HG03378 (cell line): ENCODE measurements around the gene KAT6B.
"Not testable (repeated sequence)": the region's sequence is repeated elsewhere in the genome, so short reads cannot be mapped to it uniquely, and the experiment has no call there.

Source experiments
- ATAC-seq: cut with Tn5 transposase; IDR thresholded peaks from one replicate; pipeline ENCODE4 v1.9.1; 2021; ENCODE audit warnings: mild to moderate bottlenecking, moderate library complexity; ENCODE audit not compliant: unreplicated experiment

Gene KAT6B

DNA sequence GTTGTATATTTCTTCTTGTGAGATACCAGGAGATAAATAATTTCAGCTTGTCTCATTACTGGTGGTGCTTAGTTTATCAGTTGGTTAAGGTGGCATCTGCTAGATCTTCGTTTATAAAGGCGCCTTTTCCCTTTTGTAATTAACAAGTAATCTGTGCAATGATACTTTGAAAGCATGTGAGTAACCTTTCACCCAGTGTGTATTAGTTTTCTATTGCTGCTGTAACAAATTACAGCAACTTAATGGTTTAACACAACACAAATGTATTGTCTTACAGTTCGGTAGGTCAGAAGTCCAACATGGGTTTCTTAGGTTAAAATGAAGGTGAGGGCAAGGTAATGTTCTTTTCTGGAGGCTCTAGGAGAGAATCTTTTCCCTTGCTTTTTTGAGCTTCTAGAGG is 30.5 kb downstream of the KAT6B start:
- ATAC-seq: no peak

DNA sequence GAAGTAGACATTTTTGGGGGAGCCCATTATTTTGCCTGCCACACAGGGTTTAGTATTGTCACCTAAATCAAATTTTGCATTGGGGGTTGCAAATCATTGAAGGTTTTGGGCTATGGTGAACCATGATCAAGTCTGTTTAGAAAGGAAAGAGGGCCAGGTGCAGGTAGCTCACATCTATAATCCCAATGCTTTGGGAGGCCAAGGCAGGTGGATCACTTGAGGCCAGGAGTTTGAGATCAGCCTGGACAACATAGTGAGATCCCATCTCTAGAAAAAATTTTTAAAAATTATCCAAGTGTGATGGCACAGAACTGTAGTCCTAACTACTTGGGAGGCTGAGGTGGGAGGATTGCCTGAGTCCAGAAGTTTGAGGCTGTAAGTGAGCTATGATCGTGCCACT is 31.2 kb downstream of the KAT6B start:
- ATAC-seq: no peak

DNA sequence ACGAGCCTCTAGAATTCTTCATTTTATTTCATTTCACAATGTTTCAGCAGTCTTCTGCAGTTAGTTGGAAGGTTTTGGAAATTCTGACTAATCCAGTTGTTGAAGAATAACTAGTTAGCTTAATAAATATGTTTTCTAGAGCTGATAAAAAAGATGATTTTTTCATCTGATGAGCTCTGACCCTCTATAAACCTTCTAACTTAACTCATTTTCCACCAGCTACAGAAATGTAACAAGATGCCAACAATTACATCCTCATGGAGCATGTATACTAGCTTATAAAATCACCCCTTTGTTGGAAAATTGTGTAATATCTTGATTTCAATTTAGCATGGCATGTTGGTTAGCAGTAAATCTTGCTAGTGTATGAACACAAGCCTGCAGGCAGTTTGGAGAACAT is 33.1 kb downstream of the KAT6B start:
- ATAC-seq: no peak

DNA sequence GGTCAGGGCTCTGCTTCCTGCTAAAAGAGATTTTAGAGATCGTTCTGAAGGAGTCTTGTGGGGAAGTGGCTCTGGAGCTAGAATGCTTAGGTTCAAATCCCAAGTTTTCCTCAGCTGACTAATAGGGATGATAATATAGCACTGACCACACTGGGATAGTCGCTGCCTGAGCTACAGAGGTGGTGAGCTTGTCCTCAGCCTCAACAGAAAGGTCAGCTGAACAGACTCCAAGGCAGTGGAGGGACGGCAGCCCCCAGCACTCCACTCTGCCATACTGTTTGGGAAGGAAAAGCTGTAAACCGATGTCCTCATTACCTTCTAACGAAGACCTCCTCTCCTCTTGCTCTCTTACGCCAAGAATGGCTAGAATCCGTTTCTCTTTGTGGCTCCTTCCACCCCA is 36.2 kb downstream of the KAT6B start:
- no peak for ATAC-seq

DNA sequence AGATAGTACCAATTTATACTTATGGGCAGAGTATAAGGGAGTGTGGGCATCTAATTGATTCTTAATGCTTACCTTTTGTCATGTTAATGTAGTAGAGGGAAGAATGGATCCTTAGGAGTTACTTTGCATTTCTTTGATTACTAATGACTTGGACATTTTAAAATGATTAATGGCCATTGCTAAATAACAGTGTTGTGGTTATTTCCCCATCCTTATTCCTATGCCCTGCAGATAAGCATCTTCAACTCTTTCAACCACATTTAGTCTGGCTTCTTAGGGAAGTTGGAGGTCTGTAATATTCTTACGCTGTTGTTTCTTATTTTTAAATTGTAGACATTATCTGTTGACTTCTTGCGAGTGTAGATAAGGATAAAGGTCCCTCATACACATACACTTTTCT is 37.2 kb downstream of the KAT6B start:
- no peak for ATAC-seq

DNA sequence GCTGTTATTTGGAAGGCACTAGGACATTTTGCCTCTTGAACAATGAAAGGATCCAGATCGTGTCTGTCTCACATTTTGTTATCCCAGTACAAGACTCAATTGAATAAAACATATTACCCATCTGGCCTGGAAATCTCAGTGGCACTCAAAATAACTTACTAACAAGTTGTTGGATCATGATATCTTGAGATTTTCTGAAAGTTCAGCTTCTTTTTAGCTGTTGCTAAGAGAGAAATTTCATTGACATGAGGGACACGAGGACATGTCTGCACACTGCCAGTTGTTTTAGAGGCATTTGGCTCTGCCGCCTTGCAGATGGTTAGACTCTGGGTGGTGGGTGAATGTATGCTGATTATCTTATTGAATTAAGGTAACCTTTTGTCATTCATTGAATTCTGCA is 41.0 kb downstream of the KAT6B start:
- ATAC-seq: no peak

DNA sequence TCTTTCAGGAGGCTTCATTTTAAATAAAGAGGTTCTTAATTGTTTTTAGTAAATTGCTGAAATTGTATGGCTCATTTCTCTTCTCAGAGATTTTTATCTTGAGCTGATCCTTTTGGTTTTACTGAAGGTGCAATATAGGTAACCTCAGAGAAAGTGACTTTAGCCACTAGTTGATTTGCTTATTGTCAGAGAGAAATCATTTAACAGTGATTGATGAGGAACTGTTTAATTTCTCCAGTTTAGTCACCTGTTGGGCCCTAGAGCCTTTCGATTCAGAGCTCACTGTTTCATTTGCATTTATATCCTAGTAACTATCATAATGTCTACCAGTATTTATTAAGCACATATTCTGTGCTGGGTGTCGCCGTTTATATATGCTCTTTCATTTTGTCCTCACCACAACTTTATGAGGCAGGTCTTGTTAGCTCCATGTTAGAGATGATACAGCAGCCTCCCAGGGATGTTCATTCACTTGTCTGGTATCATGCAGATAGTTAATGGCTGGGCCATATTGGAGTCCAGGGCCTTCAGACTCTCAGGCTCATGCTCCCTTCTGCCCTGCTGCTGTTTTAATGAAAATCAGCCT is 42.1 kb downstream of the KAT6B start:
- ATAC-seq: no peak

DNA sequence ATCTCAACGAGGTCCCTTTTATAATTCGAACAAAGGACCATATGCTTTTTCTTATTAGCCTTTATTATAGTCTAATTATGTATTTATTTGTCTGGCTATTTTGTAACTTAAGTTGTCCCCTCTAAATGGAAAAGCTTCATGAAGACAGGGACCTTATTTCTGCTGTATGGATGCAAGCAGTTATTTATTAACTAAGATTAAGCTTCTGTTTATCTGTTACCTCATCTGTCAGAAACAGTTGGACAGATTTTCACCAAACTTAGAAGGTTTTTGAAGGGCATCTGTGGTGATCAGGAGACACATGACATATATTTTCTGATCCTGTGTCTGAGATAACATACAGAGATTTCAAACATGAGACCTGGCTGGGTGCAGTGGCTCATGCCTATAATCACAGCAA is 43.2 kb downstream of the KAT6B start:
- no peak for ATAC-seq

DNA sequence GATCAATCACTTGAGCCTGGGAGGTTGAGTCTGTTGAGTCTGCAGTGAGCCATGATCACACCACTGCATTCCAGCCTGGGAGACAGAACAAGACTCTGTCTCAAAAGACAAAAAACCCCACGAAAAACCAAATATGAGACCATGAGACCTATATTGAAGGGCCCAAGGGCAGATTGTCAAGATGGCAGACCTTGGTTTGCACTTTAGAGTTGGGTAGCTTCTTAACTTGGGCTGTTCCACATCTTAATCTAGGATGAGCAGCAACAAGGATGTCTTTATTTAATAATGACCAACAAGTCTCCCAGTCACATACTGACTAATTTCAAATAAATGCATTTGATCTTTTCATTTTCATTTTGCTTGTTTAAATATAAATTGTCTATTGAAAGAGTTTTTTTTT is 43.8 kb downstream of the KAT6B start:
- ATAC-seq: no peak

DNA sequence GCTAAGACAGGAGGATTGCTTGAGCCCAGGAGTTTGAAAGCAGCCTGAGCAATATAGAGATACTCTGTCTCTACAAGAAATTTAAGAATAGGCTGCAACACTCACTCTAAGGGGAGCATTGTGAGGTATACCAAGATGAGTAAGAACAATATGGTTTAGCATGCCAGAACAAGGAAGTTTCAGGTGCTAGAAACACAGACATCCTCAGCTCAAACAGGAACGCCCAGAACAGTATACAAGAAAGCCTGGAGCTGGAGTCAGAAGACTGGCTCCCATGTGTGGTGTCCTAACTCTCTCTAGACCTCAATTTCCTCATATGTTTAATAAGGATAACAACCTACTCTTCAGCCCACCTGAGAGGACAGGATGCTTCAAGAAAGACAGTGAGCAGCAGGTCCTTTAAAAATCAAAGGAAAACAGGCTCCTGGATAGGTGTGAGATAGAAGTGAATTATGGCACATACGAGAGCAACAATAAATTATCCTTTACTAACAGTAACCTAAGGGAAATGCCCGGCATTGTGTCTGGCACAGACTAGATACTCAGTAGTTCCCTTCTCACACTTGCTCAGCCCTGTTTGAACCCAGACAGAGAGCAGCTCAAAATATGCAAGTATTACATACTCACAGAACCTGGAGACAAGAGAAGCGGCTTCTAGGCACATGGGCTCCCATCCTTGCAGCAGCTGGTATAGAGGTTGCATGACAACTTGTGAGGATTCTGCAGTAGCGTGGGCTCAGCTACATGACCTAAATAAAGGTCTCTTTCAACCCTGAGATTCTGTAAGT is 45.4 kb downstream of the KAT6B start:
- ATAC-seq: peak; percentile 92

DNA sequence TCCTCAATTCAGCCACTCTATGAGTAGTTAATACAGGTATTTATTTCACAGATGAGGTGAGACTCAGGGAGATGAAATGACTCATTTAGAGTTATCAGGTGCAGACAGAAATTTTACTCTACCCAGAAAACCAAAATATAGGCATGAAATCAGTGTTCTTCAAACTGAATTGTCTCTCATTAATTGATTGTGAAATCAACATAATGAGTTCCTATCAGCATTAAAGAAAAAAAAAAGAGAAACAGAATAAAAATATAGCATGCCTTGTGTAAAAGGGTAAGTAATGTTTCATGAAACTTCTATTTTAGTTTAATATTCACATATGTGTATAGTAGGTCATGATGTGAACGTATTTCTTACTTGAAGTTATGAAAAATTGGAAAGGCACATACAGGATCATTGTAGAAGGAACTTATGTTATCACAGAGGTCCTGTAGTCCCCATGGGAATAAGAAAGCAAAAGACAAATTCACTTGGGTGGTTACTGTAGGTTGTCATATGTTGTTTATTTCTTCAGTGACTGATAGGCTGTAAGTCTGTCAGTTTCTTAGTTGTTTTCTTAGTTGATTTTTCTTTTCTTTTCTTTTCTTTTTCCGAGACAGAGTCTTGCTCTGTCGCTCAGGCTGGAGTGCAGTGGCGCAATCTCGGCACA is 47.5 kb downstream of the KAT6B start:
- ATAC-seq: no peak

DNA sequence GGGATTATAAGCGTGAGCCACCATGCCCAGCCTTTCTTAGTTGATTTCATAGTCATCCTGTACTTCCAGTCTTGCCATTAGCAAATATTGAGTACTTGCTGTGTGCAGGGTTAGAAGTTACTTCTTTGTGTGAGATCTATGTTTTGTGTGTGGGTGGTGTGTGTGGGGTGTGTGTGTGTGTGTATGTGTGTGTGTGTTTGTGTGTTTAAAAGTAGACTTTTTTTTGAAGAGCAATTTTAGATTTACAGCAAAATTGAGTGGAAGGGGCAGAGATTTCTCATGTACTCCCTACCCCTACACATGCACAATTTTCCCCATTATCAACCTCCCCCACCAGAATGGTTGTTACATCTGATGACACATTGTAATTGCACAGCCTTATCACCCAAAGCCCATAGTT is 48.2 kb downstream of the KAT6B start:
- no peak for ATAC-seq

DNA sequence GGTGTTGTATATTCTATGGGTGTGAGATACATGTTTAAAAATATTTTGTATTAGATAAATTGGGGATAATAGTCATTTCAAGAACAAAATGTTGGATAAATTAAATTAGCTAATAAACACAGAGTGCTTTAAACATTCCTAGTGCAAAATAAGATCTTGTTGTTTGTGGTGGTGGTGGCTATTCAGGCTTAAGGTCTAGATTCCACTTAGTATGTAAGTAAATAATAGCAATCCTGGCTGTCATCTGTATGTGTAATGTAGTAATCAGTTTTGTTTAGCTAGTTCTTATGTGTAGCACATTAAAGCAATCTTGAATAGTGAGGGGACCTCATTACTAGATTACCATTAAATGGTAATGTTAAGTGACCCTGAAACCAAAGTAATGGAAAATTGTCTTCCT is 48.7 kb downstream of the KAT6B start:
- no peak for ATAC-seq

DNA sequence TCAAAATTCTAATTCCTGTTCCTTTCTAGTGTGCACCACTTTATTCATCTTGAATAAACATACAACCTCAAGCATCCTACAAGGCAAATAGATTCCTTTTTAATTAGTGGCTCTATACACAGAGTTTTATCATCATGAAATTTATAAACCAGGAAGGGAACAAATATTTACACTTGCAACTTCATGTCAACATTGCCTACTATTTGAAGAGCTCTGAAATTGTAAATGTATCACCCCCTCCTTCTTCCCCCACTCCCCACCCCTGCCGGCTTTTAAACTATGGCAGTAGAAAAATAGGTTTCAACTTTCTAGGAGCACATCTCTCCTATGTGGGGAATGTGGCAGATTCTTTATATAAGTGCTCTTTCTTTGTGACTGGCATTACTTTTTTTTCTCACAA is 49.6 kb downstream of the KAT6B start:
- no peak for ATAC-seq

DNA sequence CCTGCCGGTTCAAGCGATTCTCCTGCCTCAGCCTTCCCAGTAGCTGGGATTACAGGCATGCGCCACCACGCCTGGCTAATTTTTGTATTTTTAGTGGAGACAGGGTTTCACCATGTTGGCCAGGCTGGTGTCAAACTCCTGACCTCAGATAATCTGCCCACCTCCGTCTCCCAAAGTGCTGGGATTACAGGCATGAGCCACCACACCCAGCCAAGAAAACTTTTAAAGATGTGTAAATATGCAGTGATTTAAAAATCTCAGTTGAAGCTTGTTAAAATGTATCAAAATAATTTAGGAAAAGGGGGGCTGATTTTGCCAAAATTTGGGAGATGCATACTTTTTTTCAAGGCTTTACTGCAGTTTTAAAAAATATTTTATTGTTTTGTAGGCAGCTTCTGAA is 50.7 kb downstream of the KAT6B start:
- ATAC-seq: not testable (repeated sequence)

DNA sequence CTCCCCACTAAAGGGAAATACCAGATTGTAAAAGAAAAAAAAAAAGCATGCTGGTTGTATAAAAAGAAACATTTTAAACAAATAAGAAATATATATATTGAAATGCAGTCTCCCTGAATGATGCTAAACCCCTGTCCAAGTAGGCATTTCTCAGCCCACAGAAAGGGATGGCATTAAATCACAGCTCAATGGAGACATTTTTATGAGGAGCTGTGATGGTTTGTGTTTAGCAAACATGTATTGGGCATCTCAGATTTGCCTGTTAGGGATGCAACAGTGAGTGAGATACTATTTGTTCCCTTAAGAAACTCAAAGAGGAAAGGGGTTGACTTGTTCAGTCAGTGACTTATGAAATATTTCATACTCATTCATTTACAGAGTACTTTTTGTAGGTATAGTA is 51.5 kb downstream of the KAT6B start:
- ATAC-seq: no peak

DNA sequence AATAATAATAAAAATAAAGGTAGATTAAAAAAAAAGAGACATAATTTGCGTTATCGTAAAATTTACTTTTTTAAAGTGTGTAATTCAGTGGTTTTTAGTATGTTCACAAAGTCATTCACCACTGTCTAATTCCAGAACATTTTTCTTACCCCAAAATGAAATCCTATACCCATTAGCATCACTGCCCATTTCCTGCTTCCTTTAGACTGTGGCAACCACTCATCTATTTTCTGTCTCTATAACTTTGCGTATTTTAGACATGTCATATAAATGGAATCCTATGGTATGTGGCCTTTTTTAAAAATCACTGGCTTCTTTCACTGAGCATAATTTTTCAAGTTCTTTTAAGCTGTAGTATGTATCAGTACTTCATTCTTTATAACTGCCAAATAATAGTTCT is 53.6 kb downstream of the KAT6B start:
- no peak for ATAC-seq

DNA sequence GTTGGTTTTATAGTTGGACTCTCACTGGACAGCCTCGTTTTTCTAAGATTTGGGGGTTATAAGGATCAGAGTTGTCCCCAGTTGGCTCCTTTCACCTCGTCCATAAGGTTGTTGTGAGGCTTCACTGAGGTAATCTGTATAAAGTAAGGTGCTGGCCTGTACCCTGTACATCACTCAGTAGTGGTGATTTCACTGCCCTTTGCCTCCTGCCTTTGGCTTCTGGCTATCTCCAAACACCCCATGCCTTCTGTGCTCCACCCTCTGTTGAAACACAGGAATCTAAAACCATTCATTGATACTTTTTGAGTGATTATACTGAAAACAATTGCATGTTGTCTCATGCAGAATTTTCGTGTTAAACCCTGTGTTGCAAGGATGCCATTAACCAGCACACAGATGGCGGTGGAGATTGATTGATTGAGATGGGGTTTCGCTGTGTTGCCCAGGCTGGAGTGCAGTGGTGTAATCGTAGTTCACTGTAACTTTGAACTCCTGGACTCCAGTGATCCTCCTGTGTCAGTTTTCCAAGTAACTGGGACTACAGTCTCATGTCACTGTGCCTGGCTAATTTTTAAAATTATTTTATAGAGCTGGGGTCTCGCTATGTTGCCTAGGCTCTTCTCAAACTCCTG is 55.0 kb downstream of the KAT6B start:
- no peak for ATAC-seq

DNA sequence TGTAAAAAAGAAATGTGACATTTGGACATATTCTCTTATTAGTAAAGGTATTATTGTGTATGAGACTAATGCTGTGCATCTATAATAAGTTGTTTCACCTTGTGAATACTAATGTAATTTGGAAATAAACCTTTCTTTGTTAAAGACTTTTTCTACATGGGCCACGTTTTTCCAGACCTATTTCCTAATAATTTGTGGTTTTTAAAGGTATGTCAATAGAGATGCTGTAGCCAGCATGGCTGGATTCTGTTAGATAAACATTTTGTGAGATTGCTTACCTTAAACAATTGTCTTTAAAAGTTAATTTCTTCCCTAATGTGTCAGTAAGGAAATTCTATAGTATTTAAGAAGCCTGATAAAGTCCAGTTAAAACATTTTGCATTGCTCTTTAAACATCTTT is 56.0 kb downstream of the KAT6B start:
- ATAC-seq: no peak

DNA sequence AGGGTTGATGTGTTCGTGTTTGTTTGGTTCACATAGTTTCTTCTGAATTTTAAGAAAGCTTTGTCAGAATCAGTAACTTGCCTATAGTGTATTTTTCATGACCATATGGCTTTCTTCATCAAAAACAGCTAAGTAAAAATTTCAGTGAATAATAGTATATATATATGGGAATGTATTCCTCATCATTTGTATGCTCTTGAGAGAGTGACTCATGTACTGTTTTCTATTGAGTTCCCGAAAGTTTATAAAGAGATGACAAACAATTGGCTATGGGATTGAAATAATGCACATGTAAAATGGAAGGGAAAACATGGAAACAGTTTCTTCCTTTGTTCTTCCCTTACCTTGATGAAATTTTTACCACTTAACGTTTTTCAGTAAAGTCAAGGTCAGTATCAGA is 56.4 kb downstream of the KAT6B start:
- no peak for ATAC-seq

DNA sequence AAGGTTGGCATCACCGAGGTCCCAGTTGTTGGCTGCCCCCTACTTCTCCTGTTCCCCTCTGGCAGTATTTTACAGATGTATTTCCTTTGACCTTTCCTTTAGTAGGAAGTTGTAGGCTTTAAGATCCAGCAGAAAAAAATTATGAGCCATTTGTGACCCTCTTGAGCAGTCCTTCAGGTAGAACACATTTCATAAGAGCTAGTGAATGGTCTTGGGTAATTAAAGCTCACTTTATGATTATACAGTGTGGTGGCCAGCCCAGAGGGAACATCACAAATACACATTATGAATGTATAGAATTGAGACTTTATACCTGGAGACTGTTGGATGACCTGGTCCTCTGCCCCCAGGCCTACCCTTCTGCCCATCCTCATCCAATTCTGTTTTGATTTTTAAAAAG is 57.0 kb downstream of the KAT6B start:
- ATAC-seq: no peak
